GM12878 (cell line): ENCODE measurements around the gene CD9. TPM values are rescaled to one million over a fixed set of nuclear protein-coding genes. Genes with fewer than 3 reads are reported as not detected.

Experiments used
- ATAC-seq: fragments of 200-7000 bp; cut with Tn5 transposase; 3 replicates; pipeline ENCODE4 v1.9.1; 2020; ENCODE audit warnings: mild to moderate bottlenecking, moderate library complexity
- BruUV-seq: library from RNA; stranded (reverse); fragments of 400-500 nt; replicated peaks from 2 replicates; lab custom pipeline; 2021; lab: Mats Ljungman, UMichigan
- CTCF ChIA-PET: fragments of 300-600 bp; sonication (Branson Sonifier 250); formaldehyde crosslinking; extraction: SDS; loops from one replicate; lab custom pipeline; 2021; ENCODE audit warnings: inconsistent platforms; lab: Yijun Ruan, JAX
- POLR2A ChIA-PET: fragments of 350-600 bp; formaldehyde crosslinking; extraction: SDS; loops from one replicate; lab custom pipeline; 2021; ENCODE audit warnings: inconsistent platforms; lab: Charles Lee
- RAD21 ChIA-PET: fragments of 300-600 bp; sonication (Branson Sonifier 250); formaldehyde crosslinking; loops from one replicate; lab custom pipeline; 2023; ENCODE audit warnings: antibody characterized with exemption; ENCODE audit not compliant: unreplicated experiment; lab: Charles Lee
- SMC1A ChIA-PET: fragments of 300-600 bp; sonication (Branson Sonifier 250); formaldehyde crosslinking; loops from one replicate; lab custom pipeline; 2023; ENCODE audit not compliant: unreplicated experiment, uncharacterized antibody; lab: Charles Lee
- DNase-seq: peaks from one replicate; pipeline ENCODE4 v3.0.0-alpha.2; 2011; ENCODE audit warnings: low read depth, low spot score
- FAIRE-seq: peaks from 3 replicates; lab custom pipeline; 2011; peaks lifted over from hg19 to GRCh38; lab: Jason Lieb, UNC
- H2AFZ ChIP-seq: 2 replicates; pipeline ENCODE4 v1.6.0; 2011; ENCODE audit warnings: low read depth, low read length, control low read depth; ENCODE audit not compliant: control insufficient read depth
- H3K27ac ChIP-seq: 2 replicates; pipeline ENCODE4 v1.5.1; 2011; ENCODE audit warnings: control low read depth; ENCODE audit not compliant: control insufficient read depth, insufficient read depth
- H3K27me3 ChIP-seq, 2 experiments: replicated peaks in 1 of 2; 2 replicates each; pipeline versions ENCODE4 v1.6.0 to v1.6.1; 2011; ENCODE audit warnings: low read length in 1 of 2; ENCODE audit not compliant: control insufficient read depth in 2 of 2, insufficient read depth in 2 of 2
- H3K36me3 ChIP-seq, 2 experiments: 2 replicates each; pipeline ENCODE4 v1.5.1; 2011; ENCODE audit warnings: low read length in 1 of 2; ENCODE audit not compliant: control insufficient read depth in 2 of 2, insufficient read depth in 2 of 2
- H3K4me1 ChIP-seq: 2 replicates; pipeline ENCODE4 v1.6.1; 2011; ENCODE audit warnings: mild to moderate bottlenecking, low read length, moderate library complexity, mixed read lengths; ENCODE audit not compliant: control insufficient read depth, insufficient read depth
- H3K4me2 ChIP-seq: 2 replicates; pipeline ENCODE4 v1.6.0; 2011; ENCODE audit warnings: control low read depth; ENCODE audit not compliant: control insufficient read depth, insufficient read depth
- H3K4me3 ChIP-seq: fragments of 200-600 bp; sonication (generic); 2 replicates; pipeline ENCODE4 v1.5.1; 2016
- H3K79me2 ChIP-seq: 2 replicates; pipeline ENCODE4 v1.6.0; 2011; ENCODE audit warnings: low read length; ENCODE audit not compliant: control insufficient read depth, insufficient read depth
- H3K9ac ChIP-seq: 2 replicates; pipeline ENCODE4 v1.8.0; 2011; ENCODE audit warnings: low read length, control low read depth, mixed read lengths; ENCODE audit not compliant: control insufficient read depth, insufficient read depth
- H3K9me3 ChIP-seq: replicated peaks from 3 replicates; pipeline ENCODE4 v1.5.1; 2011; ENCODE audit warnings: mild to moderate bottlenecking, low read length; ENCODE audit not compliant: control insufficient read depth, insufficient read depth
- H4K20me1 ChIP-seq: 2 replicates; pipeline ENCODE4 v1.6.0; 2011; ENCODE audit not compliant: control insufficient read depth, insufficient read depth
- ASH2L ChIP-seq: fragments of 300-600, 200-600 bp; sonication (generic); IDR thresholded peaks from 2 replicates; pipeline ENCODE4 v1.6.1; 2017; ENCODE audit warnings: low read depth, mild to moderate bottlenecking, borderline replicate concordance
- BCL3 ChIP-seq: IDR thresholded peaks from 2 replicates; pipeline ENCODE4 v1.6.1; 2011; ENCODE audit warnings: borderline replicate concordance, low read depth, mild to moderate bottlenecking, moderate library complexity, low read length; ENCODE audit not compliant: insufficient read depth, poor library complexity, severe bottlenecking
- CTCF ChIP-seq, 3 experiments: IDR thresholded peaks in 2 of 3; conservative IDR thresholded peaks in 1 of 3; 2 replicates each; pipeline ENCODE4 v1.5.1; 2011; ENCODE audit warnings: low read depth in 3 of 3, low read length in 3 of 3, mild to moderate bottlenecking in 3 of 3, control low read depth in 2 of 3, moderate library complexity in 2 of 3, inconsistent platforms in 1 of 3, mixed read lengths in 1 of 3; ENCODE audit not compliant: control insufficient read depth in 2 of 3, insufficient read depth in 1 of 3; ENCODE audit errors: extremely low read depth in 1 of 3
- E2F8 ChIP-seq: fragments of 450-650 bp; IDR thresholded peaks from 2 replicates; pipeline ENCODE4 v1.6.1; 2018; ENCODE audit warnings: mild to moderate bottlenecking, low read depth, moderate library complexity; ENCODE audit not compliant: partially characterized antibody
- ETV6 ChIP-seq, 2 experiments: fragments of 450-650 bp in 1 of 2; IDR thresholded peaks in 1 of 2; conservative IDR thresholded peaks in 1 of 2; 2 replicates each; pipeline ENCODE4 v1.6.1; 2014; ENCODE audit warnings: antibody characterized with exemption in 1 of 2, borderline replicate concordance in 1 of 2, low read depth in 1 of 2, mild to moderate bottlenecking in 1 of 2, moderate library complexity in 1 of 2
- NR2F1 ChIP-seq: fragments of 450-650 bp; conservative IDR thresholded peaks from 2 replicates; pipeline ENCODE4 v1.6.1; 2017; ENCODE audit warnings: mild to moderate bottlenecking
- RELA ChIP-seq: fragments of 450-650 bp; IDR thresholded peaks from 2 replicates; pipeline ENCODE4 v1.8.0; 2014; ENCODE audit warnings: borderline replicate concordance; ENCODE audit not compliant: partially characterized antibody
- TARDBP ChIP-seq: IDR thresholded peaks from 2 replicates; pipeline ENCODE4 v1.6.1; 2016; ENCODE audit warnings: borderline replicate concordance
- ZNF24 ChIP-seq: fragments of 450-650 bp; IDR thresholded peaks from 2 replicates; pipeline ENCODE4 v1.6.1; 2017; ENCODE audit warnings: antibody characterized with exemption, mild to moderate bottlenecking
- WGBS: methylation state at CpG from one replicate; pipeline ENCODE4 v1.1.6; 2016; ENCODE audit warnings: low lambda C conversion rate; ENCODE audit not compliant: insufficient replicate concordance, insufficient coverage; ENCODE audit errors: missing lambda C conversion rate; 5-methylcytosine and 5-hydroxymethylcytosine counted together
- in situ Hi-C: fragments of 300-500 bp; cut with MboI; formaldehyde crosslinking; loops from 9 replicates; pipeline ENCODE4 v1.14.3; 2018; ENCODE audit warnings: mixed read lengths
- intact Hi-C: fragments of 100-400 bp; cut with micrococcal nuclease; formaldehyde crosslinking; loops from one replicate; pipeline ENCODE4 v1.14.2; 2022; ENCODE audit not compliant: unreplicated experiment
- polyA plus RNA-seq, 11 experiments: library from polyadenylated mRNA; depleted of rRNA in 4 of 11; unstranded in 6 of 11; stranded (reverse) in 5 of 11; fragments of >200 nt; fragmentation: Nextera tagmentation in 4 of 11; fragmentation: Illumina TruSeq in 1 of 11; extraction: Ambion mirVana in 4 of 11; extraction: Trizol in 1 of 11; gene quantifications; 1 replicate in 1 of 11; 2 replicates in 10 of 11; pipeline versions ENCODE4 v1.2.1 to v1.2.3, GENCODE V29; 2011 to 2016; ENCODE audit warnings: inconsistent platforms in 2 of 11, missing spikeins in 2 of 11, low read depth in 1 of 11
- total RNA-seq, 4 experiments: library from RNA; depleted of rRNA in 3 of 4; stranded (reverse); fragments of >200 nt in 3 of 4; fragmentation: Illumina TruSeq in 1 of 4; extraction: Trizol in 1 of 4; gene quantifications; 2 replicates each; pipeline versions ENCODE4 v1.2.1 to v1.2.3, GENCODE V29; 2013 to 2021

The CD9 gene
- total and polyA plus RNA-seq, 10 of the 15 experiments (the other 5 are each of a cell fraction or from before 2014, with no cell fraction given) = 4.8 to 29.9 (median 9.7) TPM

GRCh38 chr12:6234906-6235305 lies 34.7 kb downstream of the CD9 start:
- Histone ChIP-seq H2AFZ (no peak overlapping the region), H3K4me3 (no peak overlapping the region), H3K27me3 (no peaks in the 10 kb centered on the region), H3K4me1 (peaks cover 9% of the 10 kb centered on the region), H4K20me1 (no peaks in the 10 kb centered on the region), H3K79me2 (no peaks in the 10 kb centered on the region), H3K27ac (no peak overlapping the region), H3K36me3 (no peaks in the 10 kb centered on the region; a peak in 1 of 4 replicates), H3K9me3 (no peaks in the 10 kb centered on the region), H3K9ac (no peak overlapping the region), H3K4me2 (no peak overlapping the region)
- TF ChIP-seq ZNF24 (no peak), BCL3 (no peak), RELA (no peak), E2F8 (no peak), ETV6 (conservative IDR thresholded peaks at IDR 0.05 in 1 of 2, IDR thresholded peaks at IDR 0.05 in 1 of 2; ENCODE audit: borderline replicate concordance in 1 of 2, low read depth in 1 of 2) (no peak), CTCF (IDR thresholded peaks at IDR 0.05 in 2 of 3, conservative IDR thresholded peaks at IDR 0.05 in 1 of 3; ENCODE audit: control insufficient read depth in 2 of 3, extremely low read depth in 1 of 3, insufficient read depth in 1 of 3, low read depth in 3 of 3, low read length in 3 of 3) (no peak), TARDBP (no peak), ASH2L (no peak), NR2F1 (no peak)
- 68% methylated on average over 7 of the region's 7 CpGs for WGBS
- no TSS peak for BruUV-seq
- ChIA-PET SMC1A (interaction anchor here (0.9 to 1.5 kb wide), 3 partner anchors 39 to 50 kb away, joined by 3 to 4 read pairs (median 3); no protein-coding TSS in a partner anchor), POLR2A (no interaction called here), CTCF (interaction anchor here (0.6 to 1.4 kb wide), 4 partner anchors 10 to 41 kb away, joined by 3 to 6 read pairs (median 4); no protein-coding TSS in a partner anchor), RAD21 (interaction anchor here (0.6 to 1.1 kb wide), 2 partner anchors 39 to 114 kb away, joined by 3 to 5 read pairs; no protein-coding TSS in a partner anchor)
- no peak for DNase-seq
- intact Hi-C loops = loop anchor here (5.0 kb wide), 1 partner anchor 32 kb away; no protein-coding TSS in a partner anchor
- in situ Hi-C loops = no loop called here
- no peak for ATAC-seq
- FAIRE-seq = no peak
